Measurements from ENCODE around the gene ZSCAN12.

GRCh38 chr6:28369463-28369862 lies 30.1 kb downstream of the ZSCAN12 start:
- TF ChIP-seq CTCF (conservative IDR thresholded peaks at IDR 0.05; ENCODE audit: low read length) = no peak
- TF ChIP-seq EZH2phosphoT487 (IDR thresholded peaks at IDR 0.05; ENCODE audit: borderline replicate concordance) = no peak
